Natural killer cell (primary cell): Measurements from ENCODE around the gene ANKRD12. TPM values are rescaled to one million over a fixed set of nuclear protein-coding genes. Genes with fewer than 3 reads are reported as not detected.

ENCODE experiments used
- ATAC-seq, 3 donors: fragments of 150-1000 bp in 2 of 3; fragments of 200-7000 bp in 1 of 3; cut with Tn5 transposase; 1 replicate in 1 of 3; 2 replicates in 2 of 3; pipeline ENCODE4 v1.10.0; 2021; ENCODE audit warnings: mild to moderate bottlenecking in 2 of 3, moderate library complexity in 2 of 3
- DNase-seq, 2 donors: peaks; one replicate each; pipeline versions ENCODE4 v3.0.0 to v3.0.0-alpha.2; 2013 to 2021; ENCODE audit warnings: mixed read lengths in 1 of 2
- H3K27ac ChIP-seq: one replicate; pipeline ENCODE4 v1.5.1; 2013; ENCODE audit warnings: mild to moderate bottlenecking, low read length
- H3K27me3 ChIP-seq: one replicate; pipeline ENCODE4 v1.6.1; 2013; ENCODE audit warnings: low read length; ENCODE audit not compliant: control insufficient read depth, insufficient read depth
- H3K36me3 ChIP-seq: one replicate; pipeline ENCODE4 v1.6.1; 2013; ENCODE audit warnings: low read length; ENCODE audit not compliant: control insufficient read depth, insufficient read depth
- H3K4me1 ChIP-seq: one replicate; pipeline ENCODE4 v1.6.1; 2013; ENCODE audit warnings: low read length; ENCODE audit not compliant: control insufficient read depth, insufficient read depth
- H3K4me3 ChIP-seq: one replicate; pipeline ENCODE4 v1.5.1; 2013; ENCODE audit warnings: low read length
- H3K9me3 ChIP-seq: one replicate; pipeline ENCODE4 v1.6.1; 2013; ENCODE audit warnings: low read length; ENCODE audit not compliant: control insufficient read depth, insufficient read depth
- H3K27ac Mint-ChIP-seq, 2 donors: one replicate each; pipeline ENCODE4 v1.8.0; 2022; ENCODE audit warnings: mild to moderate bottlenecking in 2 of 2, mixed read lengths in 2 of 2, moderate library complexity in 1 of 2
- H3K27me3 Mint-ChIP-seq, 2 donors: one replicate each; pipeline ENCODE4 v1.8.0; 2022; ENCODE audit warnings: low read depth in 2 of 2, mixed read lengths in 2 of 2
- H3K36me3 Mint-ChIP-seq: one replicate; pipeline ENCODE4 v1.8.0; 2022; ENCODE audit warnings: mixed read lengths
- H3K4me1 Mint-ChIP-seq, 2 donors: one replicate each; pipeline ENCODE4 v1.8.0; 2022; ENCODE audit warnings: mixed read lengths in 2 of 2
- H3K4me3 Mint-ChIP-seq: one replicate; pipeline ENCODE4 v1.8.0; 2022; ENCODE audit warnings: mild to moderate bottlenecking, moderate library complexity, mixed read lengths
- H3K9me3 Mint-ChIP-seq, 2 donors: one replicate each; pipeline ENCODE4 v1.8.0; 2022; ENCODE audit warnings: mixed read lengths in 2 of 2
- WGBS: methylation state at CpG from one replicate; pipeline ENCODE4 v1.1.7; 2013; ENCODE audit warnings: missing lambda C conversion rate; ENCODE audit not compliant: insufficient coverage; 5-methylcytosine and 5-hydroxymethylcytosine counted together
- intact Hi-C: fragments of 100-400 bp; cut with micrococcal nuclease; formaldehyde crosslinking; loops from one replicate; pipeline ENCODE4 v1.14.2; 2022
- total RNA-seq, 4 donors: library from RNA; stranded (reverse); fragments of 120-200 nt in 1 of 4; gene quantifications; one replicate each; pipeline versions ENCODE4 v1.2.3 to v1.2.4, GENCODE V29; 2013 to 2022
- TF ChIP-seq, protein P1 (sequence below): fragments of 200-600 bp; IDR thresholded peaks from one replicate; pipeline ENCODE4 v1.8.0; 2022; ENCODE audit warnings: antibody characterized with exemption

ANKRD12 gene
- total RNA-seq, 3 donors from 2014 or later (not counting 1 experiment from before 2014, with no cell fraction given) = 136 to 148 (median 141) TPM

DNA sequence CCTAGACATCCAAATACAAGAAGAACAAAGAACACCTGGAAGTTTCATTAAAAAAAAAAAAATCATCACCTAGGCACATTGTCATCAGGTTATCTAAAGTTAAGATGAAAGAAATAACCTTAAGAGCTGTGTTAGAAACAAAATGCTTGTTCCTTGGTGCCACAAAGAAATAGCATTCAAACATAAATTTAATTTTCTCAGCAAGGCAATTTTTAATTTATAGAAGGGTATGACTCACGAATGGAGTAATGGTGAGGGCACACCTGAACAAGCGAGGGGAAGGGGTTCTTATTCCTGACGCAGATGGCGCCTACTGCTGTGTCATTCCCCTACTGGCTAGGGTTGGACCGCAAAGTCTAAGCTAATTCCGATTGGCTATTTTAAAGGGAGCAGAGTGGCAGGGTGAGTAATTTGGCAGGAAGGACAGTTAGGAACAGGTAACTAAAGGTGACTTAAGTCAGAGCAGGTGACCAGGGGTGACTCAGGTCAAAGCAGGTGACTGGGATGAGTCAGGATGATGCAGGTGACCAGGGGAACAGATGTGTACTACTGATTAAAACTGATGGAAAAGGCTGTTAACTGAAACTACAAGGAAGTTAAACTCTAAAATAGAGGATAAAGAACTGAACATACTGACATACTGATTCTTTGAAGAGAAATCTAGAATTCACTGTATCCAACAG is 167.9 kb downstream of the ANKRD12 start:
- TF ChIP-seq, protein P1, sequence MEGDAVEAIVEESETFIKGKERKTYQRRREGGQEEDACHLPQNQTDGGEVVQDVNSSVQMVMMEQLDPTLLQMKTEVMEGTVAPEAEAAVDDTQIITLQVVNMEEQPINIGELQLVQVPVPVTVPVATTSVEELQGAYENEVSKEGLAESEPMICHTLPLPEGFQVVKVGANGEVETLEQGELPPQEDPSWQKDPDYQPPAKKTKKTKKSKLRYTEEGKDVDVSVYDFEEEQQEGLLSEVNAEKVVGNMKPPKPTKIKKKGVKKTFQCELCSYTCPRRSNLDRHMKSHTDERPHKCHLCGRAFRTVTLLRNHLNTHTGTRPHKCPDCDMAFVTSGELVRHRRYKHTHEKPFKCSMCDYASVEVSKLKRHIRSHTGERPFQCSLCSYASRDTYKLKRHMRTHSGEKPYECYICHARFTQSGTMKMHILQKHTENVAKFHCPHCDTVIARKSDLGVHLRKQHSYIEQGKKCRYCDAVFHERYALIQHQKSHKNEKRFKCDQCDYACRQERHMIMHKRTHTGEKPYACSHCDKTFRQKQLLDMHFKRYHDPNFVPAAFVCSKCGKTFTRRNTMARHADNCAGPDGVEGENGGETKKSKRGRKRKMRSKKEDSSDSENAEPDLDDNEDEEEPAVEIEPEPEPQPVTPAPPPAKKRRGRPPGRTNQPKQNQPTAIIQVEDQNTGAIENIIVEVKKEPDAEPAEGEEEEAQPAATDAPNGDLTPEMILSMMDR = no peak
- H3K4me1 Mint-ChIP-seq = no peaks in the 10 kb centered on the region
- Histone ChIP-seq H3K27me3 (peaks cover 3% of the 10 kb centered on the region), H3K4me1 (no peaks in the 10 kb centered on the region), H3K36me3 (no peaks in the 10 kb centered on the region), H3K4me3 (no peak overlapping the region), H3K27ac (no peak overlapping the region), H3K9me3 (peaks cover 11% of the 10 kb centered on the region)
- intact Hi-C loops = no loop called here
- DNase-seq (no peak), ATAC-seq (no peak)
- peaks cover 27% of the 10 kb centered on the region for H3K36me3 Mint-ChIP-seq
- peaks cover 14 to 18% of the 10 kb centered on the region in 2 donors for H3K9me3 Mint-ChIP-seq
- no peak overlapping the region for H3K4me3 Mint-ChIP-seq
- peaks cover 8 to 15% of the 10 kb centered on the region in 2 donors for H3K27me3 Mint-ChIP-seq
- H3K27ac Mint-ChIP-seq = no peak overlapping the region
- WGBS = 95% methylated on average over 6 of the region's 6 CpGs

DNA sequence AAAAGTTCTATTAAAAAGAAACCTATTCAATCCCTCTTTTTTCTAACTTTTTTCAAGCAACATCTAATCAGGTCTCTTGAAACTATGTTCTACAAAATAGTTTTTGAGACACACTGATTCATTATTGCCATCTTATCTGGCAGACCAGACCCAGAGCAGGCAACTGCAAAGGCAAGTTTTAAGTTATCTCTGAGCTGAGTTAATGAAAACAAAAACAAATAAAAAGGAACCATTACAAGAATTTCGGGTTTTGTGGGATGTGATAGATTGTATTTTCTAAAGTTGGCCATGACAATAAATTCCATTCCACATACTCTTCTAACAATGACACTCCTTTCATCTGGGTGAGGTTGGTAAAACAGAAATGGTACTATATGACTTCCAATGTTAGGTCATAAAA is 182.8 kb downstream of the ANKRD12 start:
- intact Hi-C loops = no loop called here
- DNase-seq (no peak), ATAC-seq (no peak)
- Histone ChIP-seq H3K27ac (no peak overlapping the region), H3K36me3 (no peaks in the 10 kb centered on the region), H3K4me1 (no peaks in the 10 kb centered on the region), H3K4me3 (no peak overlapping the region), H3K9me3 (peaks cover 7% of the 10 kb centered on the region), H3K27me3 (no peaks in the 10 kb centered on the region)
- H3K27me3 Mint-ChIP-seq = peaks cover 31 to 40% of the 10 kb centered on the region in 2 donors
- H3K4me3 Mint-ChIP-seq = no peak overlapping the region
- no peaks in the 10 kb centered on the region for H3K4me1 Mint-ChIP-seq
- no peak overlapping the region for H3K27ac Mint-ChIP-seq
- H3K9me3 Mint-ChIP-seq = no peaks in the 10 kb centered on the region
- TF ChIP-seq, protein P1 = no peak
- no peaks in the 10 kb centered on the region for H3K36me3 Mint-ChIP-seq
- no CpG with 5 or more reads among the region's 1 CpG for WGBS

DNA sequence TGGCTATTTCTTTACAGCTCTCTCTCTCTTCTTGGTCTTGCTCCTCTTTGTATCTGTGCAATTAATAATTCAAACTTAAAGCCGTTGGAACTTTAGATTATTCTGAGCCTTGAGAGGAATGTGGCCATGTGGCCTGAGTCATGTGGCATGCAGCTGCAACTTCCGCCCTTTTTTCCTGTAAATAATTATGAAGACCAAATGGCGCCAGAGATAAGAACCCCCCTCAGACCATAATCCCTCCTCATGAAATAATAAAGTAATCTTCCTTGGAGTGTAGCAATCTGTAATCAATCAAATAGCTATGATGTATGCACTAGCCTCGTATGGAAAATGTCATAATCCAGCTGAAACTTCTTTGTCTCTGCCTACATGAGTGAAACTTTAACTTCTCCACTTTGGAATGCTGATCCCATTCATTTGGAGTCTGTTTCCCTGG is 184.5 kb downstream of the ANKRD12 start:
- Histone ChIP-seq H3K4me3 (no peak overlapping the region), H3K27ac (no peak overlapping the region), H3K27me3 (no peaks in the 10 kb centered on the region), H3K4me1 (no peaks in the 10 kb centered on the region), H3K9me3 (peaks cover 7% of the 10 kb centered on the region), H3K36me3 (no peaks in the 10 kb centered on the region)
- no peaks in the 10 kb centered on the region for H3K36me3 Mint-ChIP-seq
- TF ChIP-seq, protein P1 = no peak
- DNase-seq (no peak), ATAC-seq (no peak)
- no peak overlapping the region for H3K4me3 Mint-ChIP-seq
- 34% methylated on average over 4 of the region's 4 CpGs for WGBS
- intact Hi-C loops = no loop called here
- no peaks in the 10 kb centered on the region for H3K4me1 Mint-ChIP-seq
- H3K27me3 Mint-ChIP-seq = peaks cover 27 to 41% of the 10 kb centered on the region in 2 donors
- no peaks in the 10 kb centered on the region for H3K9me3 Mint-ChIP-seq
- no peak overlapping the region for H3K27ac Mint-ChIP-seq

DNA sequence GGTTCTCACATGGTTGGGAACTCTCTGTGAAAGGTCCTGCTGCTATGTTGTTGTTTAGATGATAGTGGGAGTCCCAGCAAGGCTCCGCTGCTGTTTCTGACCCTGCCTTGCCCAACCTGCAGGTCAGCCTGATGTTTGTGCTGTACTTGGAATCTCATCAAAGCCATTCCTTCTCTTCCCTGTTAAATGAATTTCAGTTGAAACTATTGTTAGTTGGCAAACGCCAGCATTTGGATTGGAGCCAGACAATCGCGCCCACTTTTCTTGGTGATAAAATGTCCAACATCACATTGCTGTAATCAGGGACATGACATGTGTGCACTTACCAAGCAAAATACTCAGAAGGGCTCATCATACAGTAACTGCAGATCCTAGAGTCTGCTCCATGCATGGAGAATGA is 185.2 kb downstream of the ANKRD12 start:
- H3K9me3 ChIP-seq = peaks cover 7% of the 10 kb centered on the region
- H3K4me3 ChIP-seq = no peak overlapping the region
- no peaks in the 10 kb centered on the region for H3K36me3 ChIP-seq
- H3K27me3 ChIP-seq = no peaks in the 10 kb centered on the region
- H3K36me3 Mint-ChIP-seq = no peaks in the 10 kb centered on the region
- intact Hi-C loops = no loop called here
- 88% methylated on average over 4 of the region's 4 CpGs for WGBS
- no peaks in the 10 kb centered on the region for H3K4me1 Mint-ChIP-seq
- H3K27me3 Mint-ChIP-seq = peaks cover 33 to 48% of the 10 kb centered on the region in 2 donors
- TF ChIP-seq, protein P1 = no peak
- H3K9me3 Mint-ChIP-seq = no peaks in the 10 kb centered on the region
- no peak for ATAC-seq
- no peak overlapping the region for H3K4me3 Mint-ChIP-seq
- H3K27ac Mint-ChIP-seq = no peak overlapping the region
- H3K27ac ChIP-seq = no peak overlapping the region
- no peaks in the 10 kb centered on the region for H3K4me1 ChIP-seq
- DNase-seq = no peak
